GM10248 (cell line): ENCODE results near the gene RFX8.
A peak's percentile ranks its signal among the peaks of the same experiment; 100 is the strongest.

Experiments
- CTCF ChIA-PET: fragments of 300-600 bp; sonication (Branson Sonifier 250); formaldehyde crosslinking; extraction: SDS; loops from one replicate; lab custom pipeline; 2021; ENCODE audit warnings: antibody characterized with exemption; lab: Yijun Ruan, JAX
- POLR2A ChIA-PET: fragments of 350-650 bp; sonication (Branson Sonifier 250); formaldehyde crosslinking; extraction: SDS; loops from one replicate; lab custom pipeline; 2020; ENCODE audit warnings: antibody characterized with exemption; lab: Yijun Ruan, JAX
- DNase-seq: peaks from one replicate; pipeline ENCODE4 v3.0.0; 2012; ENCODE audit errors: extremely low spot score
- TF ChIP-seq, protein P1 (sequence below): IDR thresholded peaks from 2 replicates; pipeline ENCODE4 v1.5.1; 2012; ENCODE audit warnings: mild to moderate bottlenecking, low read depth; ENCODE audit errors: extremely low read depth, missing control alignments, control extremely low read depth

RFX8 gene

DNA sequence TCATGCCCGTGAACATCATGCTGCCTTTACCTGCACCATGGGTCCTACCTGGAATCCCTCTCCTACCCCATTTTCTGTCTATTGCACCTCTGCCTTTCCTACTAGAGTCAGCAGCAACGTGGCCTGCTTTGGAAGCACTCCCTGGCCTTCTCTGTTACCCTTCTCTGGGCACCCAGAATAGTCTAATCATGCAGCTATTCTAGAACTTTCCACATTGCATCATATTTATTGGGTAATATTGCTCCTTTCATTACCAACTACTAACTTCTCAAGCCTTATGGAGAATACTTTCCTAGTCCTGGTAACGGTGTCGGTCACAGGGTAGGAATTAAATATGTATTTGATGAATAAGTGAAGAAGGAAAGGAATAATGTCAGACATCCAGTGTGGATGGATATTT, 54.3 kb downstream of the RFX8 start:
- CTCF ChIA-PET, result no interaction called here
- DNase-seq, result no peak
- POLR2A ChIA-PET, result no interaction called here
- TF ChIP-seq, protein P1, sequence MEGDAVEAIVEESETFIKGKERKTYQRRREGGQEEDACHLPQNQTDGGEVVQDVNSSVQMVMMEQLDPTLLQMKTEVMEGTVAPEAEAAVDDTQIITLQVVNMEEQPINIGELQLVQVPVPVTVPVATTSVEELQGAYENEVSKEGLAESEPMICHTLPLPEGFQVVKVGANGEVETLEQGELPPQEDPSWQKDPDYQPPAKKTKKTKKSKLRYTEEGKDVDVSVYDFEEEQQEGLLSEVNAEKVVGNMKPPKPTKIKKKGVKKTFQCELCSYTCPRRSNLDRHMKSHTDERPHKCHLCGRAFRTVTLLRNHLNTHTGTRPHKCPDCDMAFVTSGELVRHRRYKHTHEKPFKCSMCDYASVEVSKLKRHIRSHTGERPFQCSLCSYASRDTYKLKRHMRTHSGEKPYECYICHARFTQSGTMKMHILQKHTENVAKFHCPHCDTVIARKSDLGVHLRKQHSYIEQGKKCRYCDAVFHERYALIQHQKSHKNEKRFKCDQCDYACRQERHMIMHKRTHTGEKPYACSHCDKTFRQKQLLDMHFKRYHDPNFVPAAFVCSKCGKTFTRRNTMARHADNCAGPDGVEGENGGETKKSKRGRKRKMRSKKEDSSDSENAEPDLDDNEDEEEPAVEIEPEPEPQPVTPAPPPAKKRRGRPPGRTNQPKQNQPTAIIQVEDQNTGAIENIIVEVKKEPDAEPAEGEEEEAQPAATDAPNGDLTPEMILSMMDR, result no peak

DNA sequence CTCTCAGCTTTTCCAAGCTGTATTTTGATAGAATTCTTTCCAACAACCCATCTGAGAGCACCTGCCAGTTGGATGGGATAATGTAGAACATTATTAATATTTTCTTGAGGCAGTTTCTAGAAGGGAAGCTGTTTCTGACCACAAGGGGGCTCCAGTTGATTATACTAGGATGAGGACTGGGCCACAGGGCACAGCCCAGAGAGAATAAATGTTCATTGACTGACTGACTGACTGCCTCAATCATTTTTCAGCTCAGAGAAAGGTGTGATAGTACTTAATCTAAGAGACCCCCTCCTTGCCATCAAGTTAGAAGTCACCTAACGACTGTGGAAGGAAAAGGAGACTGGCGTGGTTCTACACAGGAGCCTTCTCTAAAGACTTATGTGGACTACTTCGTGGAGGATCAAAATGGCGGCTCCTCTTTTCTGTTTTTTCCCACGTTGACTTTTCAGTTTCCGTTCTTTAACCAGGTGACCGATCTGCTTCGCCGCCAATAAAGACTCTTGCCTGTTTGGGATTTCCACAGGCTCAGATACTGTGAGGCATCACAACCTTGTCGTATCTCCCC, 55.7 kb downstream of the RFX8 start:
- POLR2A ChIA-PET, result no interaction called here
- DNase-seq, result peak; percentile 58
- CTCF ChIA-PET, result interaction anchor here (0.6 to 2.4 kb wide), 29 partner anchors 8 to 1027 kb away, joined by 3 to 13 read pairs (median 4); no protein-coding TSS in a partner anchor
- TF ChIP-seq, protein P1, result peak; percentile 37

- ChIA-PET CTCF (interaction anchor here (0.6 to 2.4 kb wide), 31 partner anchors 9 to 1027 kb away, joined by 3 to 13 read pairs (median 4); no protein-coding TSS in a partner anchor), POLR2A (no interaction called here)
- no peak for DNase-seq
- TF ChIP-seq, protein P1, result no peak
Observed at GRCh38 chr2:101418460-101419095, 56.3 kb downstream of the RFX8 start.

- CTCF ChIA-PET, result interaction anchor here (1.1 to 1.5 kb wide), 5 partner anchors 9 to 415 kb away, joined by 3 to 4 read pairs (median 4); no protein-coding TSS in a partner anchor
- no peak for DNase-seq
- TF ChIP-seq, protein P1, result no peak
- POLR2A ChIA-PET, result no interaction called here
Observed at GRCh38 chr2:101416609-101417008, 58.3 kb downstream of the RFX8 start.

- POLR2A ChIA-PET, result no interaction called here
- TF ChIP-seq, protein P1, result no peak
- CTCF ChIA-PET, result interaction anchor here (1.5 kb wide), 1 partner anchor 408 kb away, joined by 4 read pairs; no protein-coding TSS in a partner anchor
- no peak for DNase-seq
Observed at GRCh38 chr2:101415884-101416283, 59.0 kb downstream of the RFX8 start.

DNA sequence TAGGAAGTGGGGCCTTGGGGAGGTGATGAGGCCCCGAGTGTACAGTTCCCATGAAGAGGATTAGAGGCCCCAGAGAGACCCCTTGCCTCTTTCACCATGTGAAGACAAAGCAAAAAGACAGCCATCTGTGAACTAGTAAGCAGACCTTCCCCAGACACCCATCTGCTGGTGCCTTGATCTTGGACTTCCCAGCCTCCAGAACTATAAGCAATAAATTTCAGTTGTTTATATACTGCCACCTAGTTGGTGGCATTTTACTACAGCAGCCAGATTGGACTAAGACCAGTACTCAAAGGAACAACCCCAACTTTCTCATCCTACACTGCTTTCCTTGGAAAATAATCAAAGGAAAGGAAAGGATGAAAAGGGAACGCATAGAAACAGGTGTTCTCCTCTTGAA, 59.7 kb downstream of the RFX8 start:
- TF ChIP-seq, protein P1, result no peak
- CTCF ChIA-PET, result no interaction called here
- no peak for DNase-seq
- POLR2A ChIA-PET, result no interaction called here
